Uterus (tissue), 4 donors: ENCODE results near the gene MALAT1. TPM values are rescaled to one million over a fixed set of nuclear protein-coding genes. Genes with fewer than 3 reads are reported as not detected.

ENCODE experiments used
- DNase-seq, 2 donors: peaks; one replicate each; pipeline ENCODE4 v3.0.0-alpha.2; 2019 to 2020
- H3K27ac ChIP-seq, 2 donors: fragments of 200-600 bp; sonication (generic); 1 replicate in 1 of 2; 2 replicates in 1 of 2; pipeline ENCODE4 v1.5.1; 2016 to 2018
- H3K27me3 ChIP-seq, 2 donors: fragments of 200-600 bp; sonication (generic); one replicate each; pipeline ENCODE4 v1.5.1; 2018 to 2019; ENCODE audit warnings: control low read depth in 1 of 2
- H3K36me3 ChIP-seq, 2 donors: fragments of 200-600 bp; sonication (generic); one replicate each; pipeline ENCODE4 v1.5.1; 2019; ENCODE audit warnings: control low read depth in 1 of 2
- H3K4me1 ChIP-seq, 2 donors: fragments of 200-600 bp; sonication (generic); one replicate each; pipeline ENCODE4 v1.5.1; 2018 to 2019; ENCODE audit warnings: control low read depth in 1 of 2
- H3K4me3 ChIP-seq, 2 donors: fragments of 200-600 bp; sonication (generic); 1 replicate in 1 of 2; 2 replicates in 1 of 2; pipeline ENCODE4 v1.5.1; 2018 to 2019; ENCODE audit warnings: mild to moderate bottlenecking in 1 of 2
- H3K9me3 ChIP-seq, 2 donors: fragments of 200-600 bp; sonication (generic); one replicate each; pipeline ENCODE4 v1.5.1; 2019; ENCODE audit warnings: control low read depth in 1 of 2
- CTCF ChIP-seq, 4 experiments: fragments of 200-600 bp in 2 of 4; fragments of 450-650 bp in 2 of 4; sonication (generic) in 2 of 4; IDR thresholded peaks; one replicate each; pipeline ENCODE4 v1.5.1; 2016 to 2019; ENCODE audit warnings: antibody characterized with exemption in 4 of 4, mild to moderate bottlenecking in 2 of 4, moderate library complexity in 1 of 4
- POLR2A ChIP-seq, 2 donors: fragments of 450-650 bp; IDR thresholded peaks; one replicate each; pipeline ENCODE4 v1.6.1; 2016; ENCODE audit warnings: antibody characterized with exemption in 2 of 2, mild to moderate bottlenecking in 1 of 2, moderate library complexity in 1 of 2
- intact Hi-C: fragments of 100-400 bp; cut with DNase I; formaldehyde crosslinking; loops from one replicate; pipeline ENCODE4 v1.15.1; 2023; ENCODE audit warnings: low total_unique reads
- total RNA-seq, 4 donors: library from RNA; depleted of rRNA in 3 of 4; stranded (reverse); fragments of >200 nt in 3 of 4; gene quantifications; one replicate each; pipeline versions ENCODE4 v1.1.0 to v1.2.4, GENCODE V29; 2014 to 2023
- donor health status: DM: yes; HTN: yes; CAD: no.

MALAT1 gene
- total RNA-seq, 4 donors from 2014 or later = 6,732 to 19,335 (median 13,886) TPM

GRCh38 chr11:65549096-65549495 is 50.3 kb downstream of the MALAT1 start:
- no peaks in the 10 kb centered on the region for H3K9me3 ChIP-seq
- no peak overlapping the region for H3K4me3 ChIP-seq
- intact Hi-C loops = no loop called here
- no peak for DNase-seq
- no peak overlapping the region for H3K27ac ChIP-seq
- no peaks in the 10 kb centered on the region for H3K36me3 ChIP-seq
- TF ChIP-seq CTCF (IDR thresholded peaks at IDR 0.05) = no peak
- TF ChIP-seq POLR2A (IDR thresholded peaks at IDR 0.05) = no peak
- H3K4me1 ChIP-seq = no peaks in the 10 kb centered on the region
- no peaks in the 10 kb centered on the region for H3K27me3 ChIP-seq

GRCh38 chr11:65551572-65552387 is 52.9 kb downstream of the MALAT1 start:
- TF ChIP-seq POLR2A (IDR thresholded peaks at IDR 0.05) = no peak
- no peak for TF ChIP-seq CTCF (IDR thresholded peaks at IDR 0.05)
- no peaks in the 10 kb centered on the region for H3K9me3 ChIP-seq
- no peak overlapping the region for H3K27ac ChIP-seq
- H3K4me3 ChIP-seq = no peak overlapping the region
- DNase-seq = no peak
- intact Hi-C loops = no loop called here
- peaks cover 0 to 14% of the 10 kb centered on the region in 2 donors for H3K4me1 ChIP-seq
- H3K27me3 ChIP-seq = no peaks in the 10 kb centered on the region
- H3K36me3 ChIP-seq = no peaks in the 10 kb centered on the region

GRCh38 chr11:65552388-65552951 is 53.6 kb downstream of the MALAT1 start:
- no peaks in the 10 kb centered on the region for H3K9me3 ChIP-seq
- intact Hi-C loops = no loop called here
- TF ChIP-seq CTCF (IDR thresholded peaks at IDR 0.05) = no peak
- no peak for TF ChIP-seq POLR2A (IDR thresholded peaks at IDR 0.05)
- no peak overlapping the region for H3K27ac ChIP-seq
- DNase-seq = no peak
- no peak overlapping the region for H3K4me3 ChIP-seq
- no peaks in the 10 kb centered on the region for H3K27me3 ChIP-seq
- peaks cover 0 to 14% of the 10 kb centered on the region in 2 donors for H3K4me1 ChIP-seq
- H3K36me3 ChIP-seq = no peaks in the 10 kb centered on the region

- no peaks in the 10 kb centered on the region for H3K36me3 ChIP-seq
Observed at GRCh38 chr11:65553301-65554001, 54.6 kb downstream of the MALAT1 start.

More at GRCh38 chr11:65553301-65554001, 54.6 kb downstream of the MALAT1 start:
- Histone ChIP-seq H3K27ac (no peak overlapping the region), H3K4me3 (no peak overlapping the region), H3K9me3 (no peaks in the 10 kb centered on the region), H3K27me3 (no peaks in the 10 kb centered on the region), H3K4me1 (peaks cover 0 to 14% of the 10 kb centered on the region in 2 donors)
- intact Hi-C loops = no loop called here
- TF ChIP-seq CTCF (IDR thresholded peaks at IDR 0.05) = no peak
- TF ChIP-seq POLR2A (IDR thresholded peaks at IDR 0.05) = no peak
- no peak for DNase-seq
